Neural cell (in vitro differentiated cells): ENCODE results near the gene TRMT2A. TPM values are rescaled to one million over a fixed set of nuclear protein-coding genes. Genes with fewer than 3 reads are reported as not detected.

Source experiments
- H2AFZ ChIP-seq: fragments of 200-600, 300-800 bp; sonication (generic), shearing (Covaris generic); 2 replicates; pipeline ENCODE4 v1.6.0; 2014; ENCODE audit warnings: low read depth, mild to moderate bottlenecking, antibody characterized with exemption, low read length, moderate library complexity
- H3F3A ChIP-seq: fragments of 200-600 bp; shearing (Covaris generic); 2 replicates; pipeline ENCODE4 v1.6.1; 2016; ENCODE audit warnings: mild to moderate bottlenecking, moderate library complexity, mixed read lengths, antibody characterized with exemption, low read length; ENCODE audit not compliant: insufficient read depth, poor library complexity, severe bottlenecking
- H3K27ac ChIP-seq: fragments of 200-600, 300-800 bp; sonication (generic), shearing (Covaris generic); 2 replicates; pipeline ENCODE4 v1.5.1; 2014; ENCODE audit warnings: mild to moderate bottlenecking, low read length, moderate library complexity
- H3K27me3 ChIP-seq: fragments of 300-800, 200-600 bp; sonication (generic), shearing (Covaris generic); 2 replicates; pipeline ENCODE4 v1.6.0; 2014; ENCODE audit warnings: mild to moderate bottlenecking, low read depth, low read length, moderate library complexity; ENCODE audit not compliant: insufficient read depth
- H3K36me3 ChIP-seq: fragments of 300-800, 200-600 bp; sonication (generic), shearing (Covaris generic); 2 replicates; pipeline ENCODE4 v1.5.1; 2014; ENCODE audit warnings: mild to moderate bottlenecking, antibody characterized with exemption, low read length, moderate library complexity; ENCODE audit not compliant: insufficient read depth
- H3K4me2 ChIP-seq: fragments of 300-800, 200-600 bp; sonication (generic), shearing (Covaris generic); 2 replicates; pipeline ENCODE4 v1.6.0; 2014; ENCODE audit warnings: mild to moderate bottlenecking, low read length
- H3K4me3 ChIP-seq: fragments of 300-800, 200-600 bp; sonication (generic), shearing (Covaris generic); 2 replicates; pipeline ENCODE4 v1.5.1; 2014; ENCODE audit warnings: mild to moderate bottlenecking, low read length, moderate library complexity
- H3K79me2 ChIP-seq: fragments of 200-600 bp; shearing (Covaris generic); replicated peaks from 2 replicates; pipeline ENCODE4 v1.6.0; 2014; ENCODE audit warnings: mild to moderate bottlenecking, low read length, moderate library complexity; ENCODE audit not compliant: insufficient read depth
- H3K9ac ChIP-seq: fragments of 300-800, 200-600 bp; sonication (generic), shearing (Covaris generic); 2 replicates; pipeline ENCODE4 v1.6.1; 2016; ENCODE audit warnings: mild to moderate bottlenecking, low read length, mixed read lengths
- H3K9me2 ChIP-seq: fragments of 200-600 bp; shearing (Covaris generic); 2 replicates; pipeline ENCODE4 v1.6.1; 2016; ENCODE audit warnings: mild to moderate bottlenecking, low read length, mixed read lengths; ENCODE audit not compliant: insufficient read depth
- H3K9me3 ChIP-seq: fragments of 200-600, 300-800 bp; sonication (generic), shearing (Covaris generic); 2 replicates; pipeline ENCODE4 v1.6.1; 2016; ENCODE audit warnings: mild to moderate bottlenecking, mixed run types, low read length, moderate library complexity, mixed read lengths
- H4K20me1 ChIP-seq: fragments of 200-600 bp; shearing (Covaris generic); 2 replicates; pipeline ENCODE4 v1.6.1; 2016; ENCODE audit warnings: mild to moderate bottlenecking, mixed run types; ENCODE audit not compliant: insufficient read depth
- EP300 ChIP-seq: fragments of 450-650 bp; conservative IDR thresholded peaks from 2 replicates; pipeline ENCODE4 v1.6.1; 2014; ENCODE audit warnings: antibody characterized with exemption, mild to moderate bottlenecking, moderate library complexity; ENCODE audit not compliant: poor library complexity, severe bottlenecking
- EZH2 ChIP-seq: fragments of 200-600, 300-800 bp; shearing (Covaris generic), sonication (generic); IDR thresholded peaks from 2 replicates; pipeline ENCODE4 v1.6.1; 2014; ENCODE audit warnings: antibody characterized with exemption, low read length, borderline replicate concordance, mild to moderate bottlenecking; ENCODE audit not compliant: insufficient read depth, poor library complexity, severe bottlenecking
- MXI1 ChIP-seq: fragments of 450-650 bp; conservative IDR thresholded peaks from 2 replicates; pipeline ENCODE4 v1.6.1; 2014; ENCODE audit warnings: antibody characterized with exemption, mild to moderate bottlenecking; ENCODE audit not compliant: poor library complexity, severe bottlenecking
- POLR2AphosphoS5 ChIP-seq: IDR thresholded peaks from 2 replicates; pipeline ENCODE4 v1.6.1; 2012
- RAD21 ChIP-seq: fragments of 450-650 bp; conservative IDR thresholded peaks from 2 replicates; pipeline ENCODE4 v1.6.1; 2014; ENCODE audit warnings: antibody characterized with exemption, mild to moderate bottlenecking, moderate library complexity
- SMC3 ChIP-seq: fragments of 450-650 bp; conservative IDR thresholded peaks from 2 replicates; pipeline ENCODE4 v1.6.1; 2014; ENCODE audit warnings: antibody characterized with exemption, mild to moderate bottlenecking, moderate library complexity; ENCODE audit not compliant: poor library complexity
- TAF1 ChIP-seq: IDR thresholded peaks from 2 replicates; pipeline ENCODE4 v1.6.1; 2012; ENCODE audit warnings: low read depth
- polyA plus RNA-seq: library from polyadenylated mRNA; depleted of rRNA; stranded (reverse); fragments of >200 nt; gene quantifications from 2 replicates; pipeline ENCODE4 v1.2.3, GENCODE V29; 2014
- TF ChIP-seq, protein P1 (sequence below): fragments of 450-650 bp; IDR thresholded peaks from 2 replicates; pipeline ENCODE4 v1.5.1; 2014; ENCODE audit warnings: antibody characterized with exemption, mild to moderate bottlenecking, moderate library complexity; ENCODE audit not compliant: poor library complexity, severe bottlenecking
- TF ChIP-seq, protein P2 (sequence below): IDR thresholded peaks from 2 replicates; pipeline ENCODE4 v1.6.1; 2012; ENCODE audit warnings: borderline replicate concordance

TRMT2A gene
- polyA plus RNA-seq, 1 donor from 2014 or later: 96.7 TPM

DNA sequence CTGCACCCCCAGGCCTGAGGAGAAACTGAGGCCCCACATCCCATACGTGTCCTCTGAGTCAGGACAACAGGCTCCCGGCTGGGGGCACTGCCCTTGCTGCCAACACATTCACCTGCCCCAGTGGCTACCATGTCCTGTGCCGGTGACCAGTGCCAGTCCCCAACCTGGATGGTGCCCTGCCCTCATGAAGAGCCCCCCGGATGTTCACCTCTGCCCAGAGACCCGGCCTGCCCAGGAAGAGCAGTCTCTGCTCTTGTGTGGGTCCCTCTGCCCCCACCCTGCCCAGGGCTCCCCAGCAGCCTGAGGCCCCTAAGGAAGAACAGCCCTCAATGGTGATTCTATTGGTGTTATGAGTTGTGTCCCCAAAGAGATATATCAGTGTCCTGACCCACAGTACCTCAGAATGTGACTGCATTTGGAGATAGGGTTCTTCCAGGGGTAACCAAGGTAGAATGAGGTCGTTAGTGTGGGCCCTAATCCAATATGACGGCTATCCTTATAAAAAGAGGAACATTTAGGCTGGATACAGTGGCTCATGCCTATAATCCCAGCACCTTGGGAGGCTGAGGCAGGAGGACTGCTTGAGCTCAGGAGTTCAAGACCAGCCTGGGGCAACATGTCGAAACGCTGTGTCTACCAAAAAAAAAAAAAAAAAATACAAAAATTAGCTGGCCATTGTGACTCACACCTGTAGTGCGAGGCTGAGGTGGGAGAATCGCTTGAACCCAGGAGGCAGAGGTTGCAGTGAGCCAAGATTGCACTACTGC is 50.2 kb downstream of the TRMT2A start:
- Histone ChIP-seq H3F3A (no peaks in the 10 kb centered on the region), H3K27ac (no peak overlapping the region), H3K9me3 (no peaks in the 10 kb centered on the region), H2AFZ (no peak overlapping the region), H4K20me1 (no peaks in the 10 kb centered on the region), H3K79me2 (no peaks in the 10 kb centered on the region), H3K27me3 (no peaks in the 10 kb centered on the region), H3K9me2 (no peaks in the 10 kb centered on the region), H3K9ac (no peak overlapping the region), H3K36me3 (no peaks in the 10 kb centered on the region), H3K4me3 (no peak overlapping the region), H3K4me2 (no peak overlapping the region)
- TF ChIP-seq RAD21: no peak
- TF ChIP-seq, protein P1, sequence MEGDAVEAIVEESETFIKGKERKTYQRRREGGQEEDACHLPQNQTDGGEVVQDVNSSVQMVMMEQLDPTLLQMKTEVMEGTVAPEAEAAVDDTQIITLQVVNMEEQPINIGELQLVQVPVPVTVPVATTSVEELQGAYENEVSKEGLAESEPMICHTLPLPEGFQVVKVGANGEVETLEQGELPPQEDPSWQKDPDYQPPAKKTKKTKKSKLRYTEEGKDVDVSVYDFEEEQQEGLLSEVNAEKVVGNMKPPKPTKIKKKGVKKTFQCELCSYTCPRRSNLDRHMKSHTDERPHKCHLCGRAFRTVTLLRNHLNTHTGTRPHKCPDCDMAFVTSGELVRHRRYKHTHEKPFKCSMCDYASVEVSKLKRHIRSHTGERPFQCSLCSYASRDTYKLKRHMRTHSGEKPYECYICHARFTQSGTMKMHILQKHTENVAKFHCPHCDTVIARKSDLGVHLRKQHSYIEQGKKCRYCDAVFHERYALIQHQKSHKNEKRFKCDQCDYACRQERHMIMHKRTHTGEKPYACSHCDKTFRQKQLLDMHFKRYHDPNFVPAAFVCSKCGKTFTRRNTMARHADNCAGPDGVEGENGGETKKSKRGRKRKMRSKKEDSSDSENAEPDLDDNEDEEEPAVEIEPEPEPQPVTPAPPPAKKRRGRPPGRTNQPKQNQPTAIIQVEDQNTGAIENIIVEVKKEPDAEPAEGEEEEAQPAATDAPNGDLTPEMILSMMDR: no peak
- TF ChIP-seq TAF1: no peak
- no peak for TF ChIP-seq SMC3
- TF ChIP-seq, protein P2, sequence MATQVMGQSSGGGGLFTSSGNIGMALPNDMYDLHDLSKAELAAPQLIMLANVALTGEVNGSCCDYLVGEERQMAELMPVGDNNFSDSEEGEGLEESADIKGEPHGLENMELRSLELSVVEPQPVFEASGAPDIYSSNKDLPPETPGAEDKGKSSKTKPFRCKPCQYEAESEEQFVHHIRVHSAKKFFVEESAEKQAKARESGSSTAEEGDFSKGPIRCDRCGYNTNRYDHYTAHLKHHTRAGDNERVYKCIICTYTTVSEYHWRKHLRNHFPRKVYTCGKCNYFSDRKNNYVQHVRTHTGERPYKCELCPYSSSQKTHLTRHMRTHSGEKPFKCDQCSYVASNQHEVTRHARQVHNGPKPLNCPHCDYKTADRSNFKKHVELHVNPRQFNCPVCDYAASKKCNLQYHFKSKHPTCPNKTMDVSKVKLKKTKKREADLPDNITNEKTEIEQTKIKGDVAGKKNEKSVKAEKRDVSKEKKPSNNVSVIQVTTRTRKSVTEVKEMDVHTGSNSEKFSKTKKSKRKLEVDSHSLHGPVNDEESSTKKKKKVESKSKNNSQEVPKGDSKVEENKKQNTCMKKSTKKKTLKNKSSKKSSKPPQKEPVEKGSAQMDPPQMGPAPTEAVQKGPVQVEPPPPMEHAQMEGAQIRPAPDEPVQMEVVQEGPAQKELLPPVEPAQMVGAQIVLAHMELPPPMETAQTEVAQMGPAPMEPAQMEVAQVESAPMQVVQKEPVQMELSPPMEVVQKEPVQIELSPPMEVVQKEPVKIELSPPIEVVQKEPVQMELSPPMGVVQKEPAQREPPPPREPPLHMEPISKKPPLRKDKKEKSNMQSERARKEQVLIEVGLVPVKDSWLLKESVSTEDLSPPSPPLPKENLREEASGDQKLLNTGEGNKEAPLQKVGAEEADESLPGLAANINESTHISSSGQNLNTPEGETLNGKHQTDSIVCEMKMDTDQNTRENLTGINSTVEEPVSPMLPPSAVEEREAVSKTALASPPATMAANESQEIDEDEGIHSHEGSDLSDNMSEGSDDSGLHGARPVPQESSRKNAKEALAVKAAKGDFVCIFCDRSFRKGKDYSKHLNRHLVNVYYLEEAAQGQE: no peak
- TF ChIP-seq MXI1: no peak
- no peak for TF ChIP-seq EZH2
- TF ChIP-seq EP300: no peak
- TF ChIP-seq POLR2AphosphoS5: no peak

- Histone ChIP-seq H3K36me3 (no peaks in the 10 kb centered on the region), H3K27me3 (no peaks in the 10 kb centered on the region), H3F3A (no peaks in the 10 kb centered on the region), H4K20me1 (no peaks in the 10 kb centered on the region), H3K9me3 (no peaks in the 10 kb centered on the region), H3K9ac (no peak overlapping the region), H2AFZ (no peak overlapping the region), H3K4me2 (no peak overlapping the region), H3K27ac (no peak overlapping the region), H3K79me2 (no peaks in the 10 kb centered on the region), H3K9me2 (no peaks in the 10 kb centered on the region), H3K4me3 (no peak overlapping the region)
- TF ChIP-seq, protein P1: no peak
- TF ChIP-seq, protein P2: no peak
- no peak for TF ChIP-seq EP300
- no peak for TF ChIP-seq MXI1
- TF ChIP-seq POLR2AphosphoS5: no peak
- no peak for TF ChIP-seq EZH2
- TF ChIP-seq RAD21: no peak
- TF ChIP-seq TAF1: no peak
- no peak for TF ChIP-seq SMC3
These were observed 51.0 kb downstream of the TRMT2A start for GRCh38 chr22:20065896-20066616.
